Measurements from ENCODE around the gene PTPRG.
A peak's percentile ranks its signal among the peaks of the same experiment; 100 is the strongest.

The PTPRG gene

GRCh38 chr3:62097121-62097520 lies 535.8 kb downstream of the PTPRG start:
- DNase-seq: no peak

GRCh38 chr3:62098646-62099365 lies 537.4 kb downstream of the PTPRG start:
- no peak for DNase-seq

- no peak for DNase-seq
Measured at GRCh38 chr3:62100282-62100989, 539.1 kb downstream of the PTPRG start.

- no peak for DNase-seq
Measured at GRCh38 chr3:62101488-62101887, 540.1 kb downstream of the PTPRG start.

- no peak for DNase-seq
Measured at GRCh38 chr3:62103531-62103930, 542.2 kb downstream of the PTPRG start.

GRCh38 chr3:62109534-62109933 lies 548.2 kb downstream of the PTPRG start:
- DNase-seq: no peak

GRCh38 chr3:62110443-62111225 lies 549.3 kb downstream of the PTPRG start:
- no peak for DNase-seq

GRCh38 chr3:62113092-62113491 lies 551.7 kb downstream of the PTPRG start:
- DNase-seq: no peak

- no peak for DNase-seq
Measured at GRCh38 chr3:62114763-62115162, 553.4 kb downstream of the PTPRG start.

- DNase-seq: no peak
Measured at GRCh38 chr3:62117903-62118548, 556.7 kb downstream of the PTPRG start.

- no peak for DNase-seq
Measured at GRCh38 chr3:62119139-62119538, 557.8 kb downstream of the PTPRG start.

GRCh38 chr3:62122819-62123218 lies 561.4 kb downstream of the PTPRG start:
- DNase-seq: no peak

- no peak for DNase-seq
Measured at GRCh38 chr3:62125380-62125779, 564.0 kb downstream of the PTPRG start.

- no peak for DNase-seq
Measured at GRCh38 chr3:62127116-62127515, 565.7 kb downstream of the PTPRG start.

GRCh38 chr3:62128051-62128450 lies 566.7 kb downstream of the PTPRG start:
- DNase-seq: no peak

GRCh38 chr3:62128681-62129080 lies 567.3 kb downstream of the PTPRG start:
- DNase-seq: no peak

GRCh38 chr3:62131050-62131449 lies 569.7 kb downstream of the PTPRG start:
- no peak for DNase-seq

GRCh38 chr3:62131620-62132019 lies 570.2 kb downstream of the PTPRG start:
- DNase-seq: peak; percentile 10

- no peak for DNase-seq
Measured at GRCh38 chr3:62132027-62132602, 570.7 kb downstream of the PTPRG start.

GRCh38 chr3:62133015-62133414 lies 571.6 kb downstream of the PTPRG start:
- DNase-seq: no peak

GRCh38 chr3:62134061-62134496 lies 572.7 kb downstream of the PTPRG start:
- DNase-seq: peak; percentile 53

GRCh38 chr3:62135741-62136140 lies 574.4 kb downstream of the PTPRG start:
- DNase-seq: no peak

GRCh38 chr3:62139957-62140356 lies 578.6 kb downstream of the PTPRG start:
- no peak for DNase-seq
